HCT116 (cell line): ENCODE results near the gene CFB. TPM values are rescaled to one million over a fixed set of nuclear protein-coding genes. Genes with fewer than 3 reads are reported as not detected.

ENCODE experiments used
- ATAC-seq: fragments of 200-7000 bp; cut with Tn5 transposase; 2 replicates; pipeline ENCODE4 v1.9.1; 2020; ENCODE audit warnings: mild to moderate bottlenecking, moderate library complexity
- BruUV-seq: library from RNA; stranded (reverse); fragments of 400-500 nt; replicated peaks from 2 replicates; lab custom pipeline; 2021; lab: Mats Ljungman, UMichigan
- CTCF ChIA-PET: fragments of 300-600 bp; sonication (Branson Sonifier 250); formaldehyde crosslinking; loops from one replicate; lab custom pipeline; 2021; ENCODE audit warnings: antibody characterized with exemption; lab: Charles Lee
- POLR2A ChIA-PET: fragments of 300-600, 350-600 bp; sonication (Branson Sonifier 250); formaldehyde crosslinking; loops from one replicate; lab custom pipeline; 2021; ENCODE audit warnings: antibody characterized with exemption; lab: Charles Lee
- RAD21 ChIA-PET, 2 experiments: fragments of 300-600 bp; sonication (Branson Sonifier 250); formaldehyde crosslinking; loops; one replicate each; lab custom pipeline; 2023; ENCODE audit warnings: low total read pairs in 2 of 2; ENCODE audit not compliant: uncharacterized antibody in 2 of 2, unreplicated experiment in 2 of 2, low non-redundant PET in 1 of 2; lab: Charles Lee
- DNase-seq: peaks from one replicate; pipeline ENCODE4 v3.0.0-alpha.2; 2010; ENCODE audit warnings: low read depth, low spot score
- H2AFZ ChIP-seq: fragments of 200-600 bp; shearing (Covaris generic), sonication (generic); 2 replicates; pipeline ENCODE4 v1.6.1; 2017; ENCODE audit warnings: low read depth, mixed run types, mixed read lengths, antibody characterized with exemption, low read length; ENCODE audit not compliant: poor library complexity, severe bottlenecking
- H3K27ac ChIP-seq: 2 replicates; pipeline ENCODE4 v1.5.1; 2012; ENCODE audit warnings: low read depth, low read length
- H3K27me3 ChIP-seq: fragments of 200-600 bp; sonication (generic); 2 replicates; pipeline ENCODE4 v1.6.1; 2016; ENCODE audit warnings: mixed run types, low read length, mixed read lengths; ENCODE audit not compliant: insufficient read depth
- H3K36me3 ChIP-seq, 2 experiments: fragments of 200-500 bp in 1 of 2; fragments of 200-600 bp in 1 of 2; sonication (Bioruptor generic) in 1 of 2; sonication (generic) in 1 of 2; 2 replicates each; pipeline versions ENCODE4 v1.5.1 to v1.6.1; 2014 to 2016; ENCODE audit warnings: low read length in 2 of 2, inconsistent platforms in 1 of 2, mixed read lengths in 1 of 2, mixed run types in 1 of 2; ENCODE audit not compliant: insufficient read depth in 2 of 2, control insufficient read depth in 1 of 2
- H3K4me1 ChIP-seq, 2 experiments: fragments of 200-600 bp in 1 of 2; sonication (generic) in 1 of 2; 2 replicates each; pipeline versions ENCODE4 v1.5.1 to v1.6.1; 2012 to 2017; ENCODE audit warnings: low read length in 2 of 2, inconsistent platforms in 1 of 2, mild to moderate bottlenecking in 1 of 2, mixed read lengths in 1 of 2, mixed run types in 1 of 2, moderate library complexity in 1 of 2; ENCODE audit not compliant: insufficient read depth in 2 of 2, control insufficient read depth in 1 of 2
- H3K4me2 ChIP-seq: fragments of 200-600 bp; sonication (generic); 2 replicates; pipeline ENCODE4 v1.6.1; 2017; ENCODE audit warnings: mixed run types, low read length, mixed read lengths
- H3K4me3 ChIP-seq, 2 experiments: fragments of 200-600 bp in 1 of 2; sonication (generic) in 1 of 2; replicated peaks in 1 of 2; 2 replicates each; pipeline ENCODE4 v1.5.1; 2011 to 2016; ENCODE audit warnings: low read length in 2 of 2, control low read depth in 1 of 2, low read depth in 1 of 2, mild to moderate bottlenecking in 1 of 2, mixed read lengths in 1 of 2, mixed run types in 1 of 2
- H3K79me2 ChIP-seq: fragments of 200-600 bp; sonication (generic); 2 replicates; pipeline ENCODE4 v1.6.1; 2017; ENCODE audit warnings: mild to moderate bottlenecking, mixed run types, low read length, moderate library complexity, mixed read lengths; ENCODE audit not compliant: insufficient read depth
- H3K9ac ChIP-seq: fragments of 200-600 bp; sonication (generic); 2 replicates; pipeline ENCODE4 v1.6.1; 2016; ENCODE audit warnings: low read length, mixed read lengths
- H3K9me2 ChIP-seq: fragments of 200-600 bp; sonication (generic), shearing (Covaris generic); 2 replicates; pipeline ENCODE4 v1.6.1; 2017; ENCODE audit warnings: mixed run types, mild to moderate bottlenecking, moderate library complexity; ENCODE audit not compliant: insufficient read depth
- H3K9me3 ChIP-seq, 2 experiments: fragments of 200-500 bp in 1 of 2; fragments of 200-600 bp in 1 of 2; sonication (Bioruptor generic) in 1 of 2; sonication (generic) in 1 of 2; 2 replicates each; pipeline ENCODE4 v1.6.1; 2014 to 2017; ENCODE audit warnings: low read length in 2 of 2, mixed read lengths in 2 of 2, inconsistent platforms in 1 of 2, low read depth in 1 of 2, mild to moderate bottlenecking in 1 of 2, mixed run types in 1 of 2, moderate library complexity in 1 of 2; ENCODE audit not compliant: control insufficient read depth in 1 of 2, insufficient read depth in 1 of 2
- H4K20me1 ChIP-seq: fragments of 200-600 bp; sonication (generic), shearing (Covaris generic); 2 replicates; pipeline ENCODE4 v1.6.1; 2017; ENCODE audit warnings: mixed run types, mild to moderate bottlenecking, moderate library complexity; ENCODE audit not compliant: insufficient read depth
- CBX3 ChIP-seq: IDR thresholded peaks from 2 replicates; pipeline ENCODE4 v1.6.1; 2012; ENCODE audit warnings: low read depth
- CEBPB ChIP-seq: IDR thresholded peaks from 2 replicates; pipeline ENCODE4 v1.6.1; 2012; ENCODE audit warnings: low read depth
- EZH2 ChIP-seq: fragments of 200-600 bp; sonication (generic); IDR thresholded peaks from 2 replicates; pipeline ENCODE4 v1.6.1; 2017; ENCODE audit warnings: antibody characterized with exemption, mixed run types
- JUND ChIP-seq: IDR thresholded peaks from 2 replicates; pipeline ENCODE4 v1.6.1; 2012
- POLR2AphosphoS5 ChIP-seq: IDR thresholded peaks from 2 replicates; pipeline ENCODE4 v1.6.1; 2011; ENCODE audit warnings: mild to moderate bottlenecking, low read depth, low read length, moderate library complexity
- RAD21 ChIP-seq: IDR thresholded peaks from 2 replicates; pipeline ENCODE4 v1.6.1; 2012; ENCODE audit warnings: low read depth, mild to moderate bottlenecking
- SP1 ChIP-seq: IDR thresholded peaks from 2 replicates; pipeline ENCODE4 v1.6.1; 2012; ENCODE audit warnings: low read depth
- ZNF274 ChIP-seq: fragments of 200-500 bp; sonication (Bioruptor generic); IDR thresholded peaks from 2 replicates; pipeline ENCODE4 v1.6.1; 2014; ENCODE audit warnings: mild to moderate bottlenecking, low read depth, low read length, inconsistent platforms
- intact Hi-C: fragments of 100-400 bp; cut with micrococcal nuclease; formaldehyde crosslinking; loops from 2 replicates; pipeline ENCODE4 v1.10.0; 2022
- total RNA-seq: library from RNA; stranded (reverse); gene quantifications from one replicate; pipeline ENCODE4 v1.2.1, GENCODE V29; 2021; ENCODE audit not compliant: unreplicated experiment
- TF ChIP-seq, protein P1 (sequence below): IDR thresholded peaks from 2 replicates; pipeline ENCODE4 v1.6.1; 2012
- TF ChIP-seq, protein P2 (sequence below): IDR thresholded peaks from 2 replicates; pipeline ENCODE4 v1.6.1; 2011; ENCODE audit warnings: mild to moderate bottlenecking, low read length, moderate library complexity; ENCODE audit not compliant: insufficient replicate concordance; ENCODE audit errors: extremely low read depth
- TF ChIP-seq, protein P3 (sequence below): IDR thresholded peaks from 2 replicates; pipeline ENCODE4 v1.6.1; 2012; ENCODE audit warnings: low read depth
- TF ChIP-seq, protein P4 (sequence below), 3 experiments: fragments of 200-600 bp in 1 of 3; sonication (generic) in 1 of 3; IDR thresholded peaks in 2 of 3; conservative IDR thresholded peaks in 1 of 3; 2 replicates each; pipeline ENCODE4 v1.5.1; 2012 to 2017; ENCODE audit warnings: low read depth in 2 of 3, low read length in 2 of 3, antibody characterized with exemption in 1 of 3, borderline replicate concordance in 1 of 3, control low read depth in 1 of 3, mild to moderate bottlenecking in 1 of 3, mixed read lengths in 1 of 3, mixed run types in 1 of 3, moderate library complexity in 1 of 3; ENCODE audit not compliant: insufficient read depth in 1 of 3

Gene CFB
- total RNA-seq, 1 experiment from 2014 or later: 1.5 TPM

DNA sequence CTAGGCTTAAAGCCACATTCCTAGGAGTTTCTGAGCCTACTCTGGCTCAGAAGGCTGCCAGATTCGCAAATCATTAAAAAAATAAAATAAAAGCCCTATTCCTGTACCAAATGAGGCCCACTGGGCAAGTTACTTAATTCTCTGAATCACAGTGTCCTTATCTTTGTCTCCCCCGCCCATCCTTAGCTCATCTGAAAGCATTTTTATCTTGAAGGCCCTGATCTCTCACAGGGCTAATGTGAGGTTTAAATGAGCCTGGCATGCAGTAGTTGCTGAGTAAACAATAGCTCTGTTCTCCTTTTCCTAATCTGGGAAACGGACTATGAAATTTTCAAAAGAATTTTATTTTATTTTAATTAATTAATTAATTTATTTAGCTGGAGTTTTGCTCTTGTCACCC, 41.9 kb upstream of the CFB start:
- Histone ChIP-seq H3K4me1 (peaks cover 18 to 44% of the 10 kb centered on the region in 2 experiments), H4K20me1 (no peaks in the 10 kb centered on the region), H3K9ac (no peak overlapping the region), H3K4me3 (no peak overlapping the region), H3K27me3 (no peaks in the 10 kb centered on the region), H3K79me2 (no peaks in the 10 kb centered on the region; the same call in 1 of the 2 replicates), H3K36me3 (no peaks in the 10 kb centered on the region), H3K4me2 (no peak overlapping the region), H3K9me3 (no peaks in the 10 kb centered on the region), H3K9me2 (no peaks in the 10 kb centered on the region), H2AFZ (no peak overlapping the region), H3K27ac (no peak overlapping the region)
- DNase-seq (no peak), ATAC-seq (no peak)
- no TSS peak for BruUV-seq
- ChIA-PET CTCF (no interaction called here), RAD21 (no interaction called here), POLR2A (no interaction called here)
- TF ChIP-seq, protein P1, sequence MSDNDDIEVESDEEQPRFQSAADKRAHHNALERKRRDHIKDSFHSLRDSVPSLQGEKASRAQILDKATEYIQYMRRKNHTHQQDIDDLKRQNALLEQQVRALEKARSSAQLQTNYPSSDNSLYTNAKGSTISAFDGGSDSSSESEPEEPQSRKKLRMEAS: no peak
- TF ChIP-seq CEBPB (no peak), JUND (no peak), CBX3 (no peak), RAD21 (no peak), EZH2 (no peak)
- TF ChIP-seq, protein P2, sequence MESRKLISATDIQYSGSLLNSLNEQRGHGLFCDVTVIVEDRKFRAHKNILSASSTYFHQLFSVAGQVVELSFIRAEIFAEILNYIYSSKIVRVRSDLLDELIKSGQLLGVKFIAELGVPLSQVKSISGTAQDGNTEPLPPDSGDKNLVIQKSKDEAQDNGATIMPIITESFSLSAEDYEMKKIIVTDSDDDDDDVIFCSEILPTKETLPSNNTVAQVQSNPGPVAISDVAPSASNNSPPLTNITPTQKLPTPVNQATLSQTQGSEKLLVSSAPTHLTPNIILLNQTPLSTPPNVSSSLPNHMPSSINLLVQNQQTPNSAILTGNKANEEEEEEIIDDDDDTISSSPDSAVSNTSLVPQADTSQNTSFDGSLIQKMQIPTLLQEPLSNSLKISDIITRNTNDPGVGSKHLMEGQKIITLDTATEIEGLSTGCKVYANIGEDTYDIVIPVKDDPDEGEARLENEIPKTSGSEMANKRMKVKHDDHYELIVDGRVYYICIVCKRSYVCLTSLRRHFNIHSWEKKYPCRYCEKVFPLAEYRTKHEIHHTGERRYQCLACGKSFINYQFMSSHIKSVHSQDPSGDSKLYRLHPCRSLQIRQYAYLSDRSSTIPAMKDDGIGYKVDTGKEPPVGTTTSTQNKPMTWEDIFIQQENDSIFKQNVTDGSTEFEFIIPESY: no peak
- intact Hi-C loops: loop anchor here (2.0 kb wide), 1 partner anchor 49 kb away; no protein-coding TSS in a partner anchor

DNA sequence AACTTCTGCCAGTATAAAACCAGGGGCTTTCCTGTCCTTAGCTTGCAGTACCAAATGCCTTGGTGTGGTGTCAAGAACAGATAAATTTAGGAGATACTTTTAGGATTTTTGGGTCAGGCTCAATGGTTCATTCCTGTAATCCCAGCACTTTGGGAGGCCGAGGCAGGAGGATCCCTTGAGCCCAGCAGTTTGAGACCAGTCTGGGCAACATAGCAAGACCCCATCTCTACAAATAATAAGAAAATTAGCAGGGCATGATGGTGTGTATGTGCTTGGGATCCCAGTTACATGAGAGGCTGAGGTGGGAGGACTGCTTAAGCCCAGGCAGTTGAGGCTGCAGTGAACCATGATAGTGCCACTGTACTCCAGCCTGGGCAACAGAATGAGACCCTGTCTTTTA, 40.9 kb upstream of the CFB start:
- H3K36me3 ChIP-seq: no peaks in the 10 kb centered on the region
- ChIA-PET RAD21 (no interaction called here), POLR2A (no interaction called here), CTCF (no interaction called here)
- intact Hi-C loops: no loop called here
- H2AFZ ChIP-seq: no peak overlapping the region
- H3K4me2 ChIP-seq: no peak overlapping the region
- DNase-seq: no peak
- H3K79me2 ChIP-seq: no peaks in the 10 kb centered on the region
- no TSS peak for BruUV-seq
- H3K4me3 ChIP-seq: no peak overlapping the region
- H3K9ac ChIP-seq: no peak overlapping the region
- no peaks in the 10 kb centered on the region for H3K9me3 ChIP-seq
- H3K4me1 ChIP-seq: peaks cover 29 to 54% of the 10 kb centered on the region in 2 experiments
- H3K27me3 ChIP-seq: no peaks in the 10 kb centered on the region
- H4K20me1 ChIP-seq: no peaks in the 10 kb centered on the region
- no peaks in the 10 kb centered on the region for H3K9me2 ChIP-seq
- ATAC-seq: no peak
- H3K27ac ChIP-seq: no peak overlapping the region
- TF ChIP-seq, protein P3, sequence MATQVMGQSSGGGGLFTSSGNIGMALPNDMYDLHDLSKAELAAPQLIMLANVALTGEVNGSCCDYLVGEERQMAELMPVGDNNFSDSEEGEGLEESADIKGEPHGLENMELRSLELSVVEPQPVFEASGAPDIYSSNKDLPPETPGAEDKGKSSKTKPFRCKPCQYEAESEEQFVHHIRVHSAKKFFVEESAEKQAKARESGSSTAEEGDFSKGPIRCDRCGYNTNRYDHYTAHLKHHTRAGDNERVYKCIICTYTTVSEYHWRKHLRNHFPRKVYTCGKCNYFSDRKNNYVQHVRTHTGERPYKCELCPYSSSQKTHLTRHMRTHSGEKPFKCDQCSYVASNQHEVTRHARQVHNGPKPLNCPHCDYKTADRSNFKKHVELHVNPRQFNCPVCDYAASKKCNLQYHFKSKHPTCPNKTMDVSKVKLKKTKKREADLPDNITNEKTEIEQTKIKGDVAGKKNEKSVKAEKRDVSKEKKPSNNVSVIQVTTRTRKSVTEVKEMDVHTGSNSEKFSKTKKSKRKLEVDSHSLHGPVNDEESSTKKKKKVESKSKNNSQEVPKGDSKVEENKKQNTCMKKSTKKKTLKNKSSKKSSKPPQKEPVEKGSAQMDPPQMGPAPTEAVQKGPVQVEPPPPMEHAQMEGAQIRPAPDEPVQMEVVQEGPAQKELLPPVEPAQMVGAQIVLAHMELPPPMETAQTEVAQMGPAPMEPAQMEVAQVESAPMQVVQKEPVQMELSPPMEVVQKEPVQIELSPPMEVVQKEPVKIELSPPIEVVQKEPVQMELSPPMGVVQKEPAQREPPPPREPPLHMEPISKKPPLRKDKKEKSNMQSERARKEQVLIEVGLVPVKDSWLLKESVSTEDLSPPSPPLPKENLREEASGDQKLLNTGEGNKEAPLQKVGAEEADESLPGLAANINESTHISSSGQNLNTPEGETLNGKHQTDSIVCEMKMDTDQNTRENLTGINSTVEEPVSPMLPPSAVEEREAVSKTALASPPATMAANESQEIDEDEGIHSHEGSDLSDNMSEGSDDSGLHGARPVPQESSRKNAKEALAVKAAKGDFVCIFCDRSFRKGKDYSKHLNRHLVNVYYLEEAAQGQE: no peak
- TF ChIP-seq EZH2 (no peak), CBX3 (no peak), CEBPB (no peak), ZNF274 (no peak), POLR2AphosphoS5 (no peak), SP1 (no peak)
- TF ChIP-seq, protein P4, sequence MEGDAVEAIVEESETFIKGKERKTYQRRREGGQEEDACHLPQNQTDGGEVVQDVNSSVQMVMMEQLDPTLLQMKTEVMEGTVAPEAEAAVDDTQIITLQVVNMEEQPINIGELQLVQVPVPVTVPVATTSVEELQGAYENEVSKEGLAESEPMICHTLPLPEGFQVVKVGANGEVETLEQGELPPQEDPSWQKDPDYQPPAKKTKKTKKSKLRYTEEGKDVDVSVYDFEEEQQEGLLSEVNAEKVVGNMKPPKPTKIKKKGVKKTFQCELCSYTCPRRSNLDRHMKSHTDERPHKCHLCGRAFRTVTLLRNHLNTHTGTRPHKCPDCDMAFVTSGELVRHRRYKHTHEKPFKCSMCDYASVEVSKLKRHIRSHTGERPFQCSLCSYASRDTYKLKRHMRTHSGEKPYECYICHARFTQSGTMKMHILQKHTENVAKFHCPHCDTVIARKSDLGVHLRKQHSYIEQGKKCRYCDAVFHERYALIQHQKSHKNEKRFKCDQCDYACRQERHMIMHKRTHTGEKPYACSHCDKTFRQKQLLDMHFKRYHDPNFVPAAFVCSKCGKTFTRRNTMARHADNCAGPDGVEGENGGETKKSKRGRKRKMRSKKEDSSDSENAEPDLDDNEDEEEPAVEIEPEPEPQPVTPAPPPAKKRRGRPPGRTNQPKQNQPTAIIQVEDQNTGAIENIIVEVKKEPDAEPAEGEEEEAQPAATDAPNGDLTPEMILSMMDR (IDR thresholded peaks at IDR 0.05 in 2 of 3, conservative IDR thresholded peaks at IDR 0.05 in 1 of 3; ENCODE audit: borderline replicate concordance in 1 of 3, insufficient read depth in 1 of 3, low read depth in 2 of 3, low read length in 2 of 3): no peak
- TF ChIP-seq, protein P1: no peak
